Activated T-cell treated with anti-CD3 and anti-CD28 coated beads for 48 hours (primary cell): ENCODE results near the gene PTPN5.
"Not testable (repeated sequence)": the region's sequence is repeated elsewhere in the genome, so short reads cannot be mapped to it uniquely, and the experiment has no call there.

Source experiments
- DNase-seq: peaks from one replicate; pipeline ENCODE4 v3.0.0-alpha.2; 2020; ENCODE audit warnings: low read depth

Gene PTPN5

GRCh38 chr11:18681949-18682348 lies 109.6 kb downstream of the PTPN5 start:
- DNase-seq, result not testable (repeated sequence)
